ENCODE results near the gene ADAD1. TPM values are rescaled to one million over a fixed set of nuclear protein-coding genes. Genes with fewer than 3 reads are reported as not detected.

The ADAD1 gene
- total and polyA plus RNA-seq, 2 donors (not counting 3 experiments of a cell fraction or from before 2014, with no cell fraction given) = not detected

- no peaks in the 10 kb centered on the region for H4K20me1 ChIP-seq (replicated peaks; ENCODE audit: control insufficient read depth, extremely low read depth, insufficient read depth, low read length)
- no peaks in the 10 kb centered on the region for H3K36me3 ChIP-seq (ENCODE audit: control insufficient read depth in 2 of 2, extremely low read depth in 1 of 2, insufficient read depth in 2 of 2, low read length in 2 of 2)
- no peak overlapping the region for H3K4me2 ChIP-seq (ENCODE audit: insufficient read depth, low read length)
- POLR2A ChIA-PET = no interaction called here
- FAIRE-seq = no peak
- no peak overlapping the region for H3K9ac ChIP-seq (replicated peaks; ENCODE audit: extremely low read depth, insufficient read depth, low read length)
- no peak overlapping the region for H2AFZ ChIP-seq (ENCODE audit: low read depth, low read length)
- no TSS peak for BruUV-seq (replicated peaks)
- H3K9me1 ChIP-seq (replicated peaks; ENCODE audit: control insufficient read depth, extremely low read depth, insufficient read depth, low read length) = no peaks in the 10 kb centered on the region
- H3K9me3 ChIP-seq (replicated peaks; ENCODE audit: control insufficient read depth, insufficient read depth, low read length) = no peaks in the 10 kb centered on the region
- TF ChIP-seq POLR2AphosphoS5 (IDR thresholded peaks at IDR 0.05; ENCODE audit: insufficient read depth, low read depth, low read length) (no peak), GATA2 (IDR thresholded peaks at IDR 0.05; ENCODE audit: insufficient read depth, insufficient read length, low read depth, low read length) (no peak), FOS (IDR thresholded peaks at IDR 0.05; ENCODE audit: borderline replicate concordance, insufficient read depth, low read length) (no peak), MAX (IDR thresholded peaks at IDR 0.05; ENCODE audit: insufficient read depth, insufficient read length) (no peak), EZH2 (IDR thresholded peaks at IDR 0.05; ENCODE audit: borderline replicate concordance, low read depth, low read length, severe bottlenecking) (no peak), CTCF (IDR thresholded peaks at IDR 0.05; ENCODE audit: extremely low read depth in 1 of 2, insufficient read depth in 1 of 2, low read depth in 1 of 2, low read length in 2 of 2) (no peak), MYC (IDR thresholded peaks at IDR 0.05; ENCODE audit: low read depth, low read length) (no peak), POLR2A (IDR thresholded peaks at IDR 0.05; ENCODE audit: low read depth, low read length) (no peak), JUN (IDR thresholded peaks at IDR 0.05; ENCODE audit: borderline replicate concordance, insufficient read depth, insufficient read length, low read depth) (no peak)
- intact Hi-C loops (cut with micrococcal nuclease) (no loop called here), dilution Hi-C loops (cut with MboI; ENCODE audit: extremely low pct_ligation_motif_present, low sequenced_read_pairs) (no loop called here)
- no peaks in the 10 kb centered on the region for H3K4me1 ChIP-seq (ENCODE audit: control insufficient read depth, extremely low read depth, insufficient read depth, low read length)
- CTCF ChIA-PET = no interaction called here
- H3K27ac ChIP-seq (ENCODE audit: insufficient read depth, low read depth, low read length) = no peak overlapping the region
- H3K79me2 ChIP-seq (ENCODE audit: control insufficient read depth, insufficient read depth, low read length) = no peaks in the 10 kb centered on the region
- no peak for DNase-seq (ENCODE audit: low read depth, low spot score)
- H3K4me3 ChIP-seq (replicated peaks in 1 of 3; ENCODE audit: insufficient read depth in 1 of 3, low read depth in 1 of 3, low read length in 3 of 3) = no peak overlapping the region
- no peaks in the 10 kb centered on the region for H3K27me3 ChIP-seq (ENCODE audit: control insufficient read depth in 2 of 2, insufficient read depth in 2 of 2, low read length in 2 of 2)
These were observed 33.7 kb downstream of the ADAD1 start for GRCh38 chr4:122412547-122412946.

Data from endothelial cell of umbilical vein (primary cell).